ENCODE results near the gene PEX10.
"Not testable (repeated sequence)": the region's sequence is repeated elsewhere in the genome, so short reads cannot be mapped to it uniquely, and the experiment has no call there.

PEX10 gene

GRCh38 chr1:2412395-2412772, at the start of gene PEX10:
TSS of gene PEX10 (minus strand) at chr1:2412564. CDS start at chr1:2412502, 62 bp downstream.
- DNase-seq, result peak; percentile 99

- DNase-seq, result no peak
These were observed 48.8 kb upstream of the PEX10 start for GRCh38 chr1:2460996-2461751.

- DNase-seq, result no peak
These were observed 47.8 kb upstream of the PEX10 start for GRCh38 chr1:2460203-2460602.

- DNase-seq, result no peak
These were observed 47.4 kb upstream of the PEX10 start for GRCh38 chr1:2459757-2460156.

- not testable (repeated sequence) for DNase-seq
These were observed 46.9 kb upstream of the PEX10 start for GRCh38 chr1:2459102-2459753.

- DNase-seq, result no peak
These were observed 46.3 kb upstream of the PEX10 start for GRCh38 chr1:2458687-2459086.

GRCh38 chr1:2457444-2457843, 45.1 kb upstream of the PEX10 start:
- DNase-seq, result no peak

GRCh38 chr1:2455757-2456156, 43.4 kb upstream of the PEX10 start:
- no peak for DNase-seq

GRCh38 chr1:2454227-2454626, 41.9 kb upstream of the PEX10 start:
- no peak for DNase-seq

- no peak for DNase-seq
These were observed 40.6 kb upstream of the PEX10 start for GRCh38 chr1:2452932-2453315.

- no peak for DNase-seq
These were observed 40.0 kb upstream of the PEX10 start for GRCh38 chr1:2452201-2452931.

- DNase-seq, result no peak
These were observed 39.4 kb upstream of the PEX10 start for GRCh38 chr1:2451741-2452140.

GRCh38 chr1:2449636-2450454, 37.5 kb upstream of the PEX10 start:
- no peak for DNase-seq

GRCh38 chr1:2448098-2448445, 35.7 kb upstream of the PEX10 start:
- DNase-seq, result no peak

GRCh38 chr1:2447276-2448097, 35.1 kb upstream of the PEX10 start:
- no peak for DNase-seq

GRCh38 chr1:2446861-2447260, 34.5 kb upstream of the PEX10 start:
- DNase-seq, result no peak

GRCh38 chr1:2446394-2446793, 34.0 kb upstream of the PEX10 start:
- no peak for DNase-seq

GRCh38 chr1:2445823-2446215, 33.5 kb upstream of the PEX10 start:
- DNase-seq, result no peak

- no peak for DNase-seq
These were observed 32.9 kb upstream of the PEX10 start for GRCh38 chr1:2445162-2445822.

GRCh38 chr1:2444138-2444591, 31.8 kb upstream of the PEX10 start:
- no peak for DNase-seq

- no peak for DNase-seq
These were observed 31.1 kb upstream of the PEX10 start for GRCh38 chr1:2443277-2444137.
